ENCODE data around the gene RAP1GAP. TPM values are rescaled to one million over a fixed set of nuclear protein-coding genes. Genes with fewer than 3 reads are reported as not detected.

The RAP1GAP gene
- total RNA-seq, 4 donors from 2014 or later: 0.46 to 0.75 TPM; not detected in 2

DNA sequence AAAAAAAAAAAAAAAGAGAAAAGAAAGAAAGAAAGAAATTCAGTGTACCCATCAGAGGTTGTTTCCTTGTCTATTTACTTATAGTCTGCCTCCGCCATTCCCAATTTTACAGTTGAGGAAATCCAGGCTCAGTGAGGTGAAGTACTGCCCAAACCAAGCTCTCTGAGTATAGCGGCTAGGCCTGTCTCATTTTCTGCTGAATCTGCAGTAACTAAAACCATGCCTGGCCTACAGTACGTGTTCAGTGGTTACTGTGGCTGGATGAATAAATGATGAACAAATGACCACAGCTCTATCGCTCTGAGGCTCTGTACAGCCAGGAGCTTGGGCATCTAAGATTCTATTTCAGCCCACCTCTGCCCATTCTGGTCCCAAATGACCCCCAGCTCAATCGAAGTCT is 24.3 kb downstream of the RAP1GAP start:
- H3K36me3 ChIP-seq: no peaks in the 10 kb centered on the region
- no peaks in the 10 kb centered on the region for H3K4me1 ChIP-seq
- in situ Hi-C loops (cut with MboI; ENCODE audit: low sequenced_read_pairs in 4 of 4) (no loop called here), intact Hi-C loops (cut with DNase I; ENCODE audit: low total_unique reads) (no loop called here)
- H3K27me3 ChIP-seq: peaks cover 6 to 13% (median 11%) of the 10 kb centered on the region in 3 donors
- no peak overlapping the region for H3K4me3 ChIP-seq
- TF ChIP-seq, protein P1, sequence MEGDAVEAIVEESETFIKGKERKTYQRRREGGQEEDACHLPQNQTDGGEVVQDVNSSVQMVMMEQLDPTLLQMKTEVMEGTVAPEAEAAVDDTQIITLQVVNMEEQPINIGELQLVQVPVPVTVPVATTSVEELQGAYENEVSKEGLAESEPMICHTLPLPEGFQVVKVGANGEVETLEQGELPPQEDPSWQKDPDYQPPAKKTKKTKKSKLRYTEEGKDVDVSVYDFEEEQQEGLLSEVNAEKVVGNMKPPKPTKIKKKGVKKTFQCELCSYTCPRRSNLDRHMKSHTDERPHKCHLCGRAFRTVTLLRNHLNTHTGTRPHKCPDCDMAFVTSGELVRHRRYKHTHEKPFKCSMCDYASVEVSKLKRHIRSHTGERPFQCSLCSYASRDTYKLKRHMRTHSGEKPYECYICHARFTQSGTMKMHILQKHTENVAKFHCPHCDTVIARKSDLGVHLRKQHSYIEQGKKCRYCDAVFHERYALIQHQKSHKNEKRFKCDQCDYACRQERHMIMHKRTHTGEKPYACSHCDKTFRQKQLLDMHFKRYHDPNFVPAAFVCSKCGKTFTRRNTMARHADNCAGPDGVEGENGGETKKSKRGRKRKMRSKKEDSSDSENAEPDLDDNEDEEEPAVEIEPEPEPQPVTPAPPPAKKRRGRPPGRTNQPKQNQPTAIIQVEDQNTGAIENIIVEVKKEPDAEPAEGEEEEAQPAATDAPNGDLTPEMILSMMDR (IDR thresholded peaks at IDR 0.05 in 4 of 5, conservative IDR thresholded peaks at IDR 0.05 in 1 of 5): no peak
- no peak for TF ChIP-seq POLR2A (IDR thresholded peaks at IDR 0.05)
- H3K27ac ChIP-seq: no peak overlapping the region
- H3K9me3 ChIP-seq: no peaks in the 10 kb centered on the region
- ATAC-seq (no peak), DNase-seq (no peak)

DNA sequence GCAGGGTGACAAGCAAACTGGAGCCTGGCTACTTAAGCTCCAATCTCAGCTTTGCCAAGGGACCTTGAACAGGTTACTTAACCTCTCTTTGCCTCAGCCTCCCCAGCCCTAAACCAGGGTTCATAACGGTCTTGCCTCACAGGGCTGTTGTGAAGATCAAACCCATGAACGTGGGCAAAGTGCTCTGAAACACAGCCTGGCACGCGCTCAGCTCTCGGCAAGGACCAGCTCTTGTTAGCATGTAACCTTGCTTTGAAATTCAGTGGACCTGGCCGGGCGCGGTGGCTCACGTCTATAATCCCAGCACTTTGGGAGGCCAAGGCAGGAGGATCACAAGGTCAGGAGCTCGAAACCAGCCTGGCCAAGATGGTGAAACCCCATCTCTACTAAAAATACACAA is 24.8 kb downstream of the RAP1GAP start:
- H3K9me3 ChIP-seq: no peaks in the 10 kb centered on the region
- peaks cover 6 to 12% (median 11%) of the 10 kb centered on the region in 3 donors for H3K27me3 ChIP-seq
- H3K36me3 ChIP-seq: no peaks in the 10 kb centered on the region
- H3K4me3 ChIP-seq: no peak overlapping the region
- H3K4me1 ChIP-seq: no peaks in the 10 kb centered on the region
- intact Hi-C loops (cut with DNase I; ENCODE audit: low total_unique reads): no loop called here
- in situ Hi-C loops (cut with MboI; ENCODE audit: low sequenced_read_pairs in 4 of 4): no loop called here
- TF ChIP-seq, protein P1 (IDR thresholded peaks at IDR 0.05 in 4 of 5, conservative IDR thresholded peaks at IDR 0.05 in 1 of 5): no peak
- TF ChIP-seq POLR2A (IDR thresholded peaks at IDR 0.05): no peak
- DNase-seq (no peak), ATAC-seq (no peak)
- no peak overlapping the region for H3K27ac ChIP-seq

DNA sequence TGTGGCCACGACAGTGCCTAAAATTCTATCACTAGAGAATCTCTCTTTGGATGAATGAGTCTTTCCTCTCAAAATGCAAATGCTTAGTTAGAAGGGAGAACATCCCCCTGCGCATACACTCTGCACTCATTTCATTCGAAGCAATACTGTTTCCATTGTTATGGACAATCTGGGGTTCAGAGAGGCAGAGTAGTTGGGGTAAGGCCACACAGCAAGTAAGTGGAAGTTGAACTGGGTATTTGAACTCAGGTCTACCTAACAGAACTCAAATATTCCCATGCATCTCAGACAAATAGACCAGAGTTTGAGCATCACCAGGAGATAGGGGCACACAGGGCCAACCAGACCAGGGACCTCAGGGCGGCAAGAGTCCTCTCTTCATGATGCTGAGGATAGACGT is 25.5 kb downstream of the RAP1GAP start:
- ATAC-seq (no peak), DNase-seq (no peak)
- Histone ChIP-seq H3K27me3 (peaks cover 1 to 11% (median 5%) of the 10 kb centered on the region in 3 donors), H3K9me3 (no peaks in the 10 kb centered on the region), H3K27ac (no peak overlapping the region), H3K36me3 (no peaks in the 10 kb centered on the region), H3K4me1 (peaks cover 0 to 4% of the 10 kb centered on the region in 2 donors), H3K4me3 (no peak overlapping the region)
- in situ Hi-C loops (cut with MboI; ENCODE audit: low sequenced_read_pairs in 4 of 4) (no loop called here), intact Hi-C loops (cut with DNase I; ENCODE audit: low total_unique reads) (no loop called here)
- no peak for TF ChIP-seq POLR2A (IDR thresholded peaks at IDR 0.05)
- TF ChIP-seq, protein P1 (IDR thresholded peaks at IDR 0.05 in 4 of 5, conservative IDR thresholded peaks at IDR 0.05 in 1 of 5): no peak

DNA sequence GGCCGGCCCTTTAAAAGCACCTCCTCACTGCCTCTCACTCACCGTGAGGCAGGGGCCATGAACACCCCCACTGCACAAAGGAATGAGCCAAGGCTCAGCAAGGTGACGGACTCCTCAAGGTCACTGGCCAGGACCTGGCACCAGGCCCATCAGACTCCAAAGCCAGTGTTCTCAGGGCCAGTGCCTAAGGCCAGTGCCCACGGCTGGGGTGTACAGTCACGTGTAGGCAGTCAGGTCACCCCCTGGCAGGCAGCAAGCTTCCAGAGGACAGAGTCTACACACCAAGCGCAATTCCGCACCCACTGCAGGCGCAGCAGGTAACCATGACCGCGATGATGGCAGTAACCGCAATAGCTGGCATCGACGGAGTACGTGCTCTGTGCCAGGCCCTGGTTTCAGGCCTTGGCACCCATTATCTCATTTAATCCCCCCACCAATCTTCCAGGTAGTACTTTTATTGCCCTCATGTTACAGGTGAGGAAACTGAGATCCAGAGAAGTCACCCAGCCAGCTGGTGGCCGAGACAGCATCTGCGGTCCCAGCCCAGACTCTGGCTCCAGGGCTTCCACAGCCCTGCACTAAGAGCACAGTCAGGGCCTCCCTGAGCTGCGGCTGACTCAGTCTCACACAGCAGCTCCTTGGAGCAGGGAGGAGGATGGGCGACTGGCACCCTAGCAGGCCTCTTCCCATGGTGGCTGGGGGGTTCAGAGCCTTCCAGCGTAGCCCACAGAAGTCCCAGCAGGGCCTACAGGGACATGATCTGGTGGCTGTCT is 27.0 kb downstream of the RAP1GAP start:
- ATAC-seq: no peak
- H3K27me3 ChIP-seq: peaks cover 0 to 3% (median 0%) of the 10 kb centered on the region in 3 donors

More for the DNA sequence above, 27.0 kb downstream of the RAP1GAP start:
- in situ Hi-C loops (cut with MboI; ENCODE audit: low sequenced_read_pairs in 4 of 4) (no loop called here), intact Hi-C loops (cut with DNase I; ENCODE audit: low total_unique reads) (no loop called here)
- no peaks in the 10 kb centered on the region for H3K9me3 ChIP-seq
- no peak for DNase-seq
- TF ChIP-seq, protein P1 (IDR thresholded peaks at IDR 0.05 in 4 of 5, conservative IDR thresholded peaks at IDR 0.05 in 1 of 5): no peak
- no peak for TF ChIP-seq POLR2A (IDR thresholded peaks at IDR 0.05)
- H3K4me1 ChIP-seq: peaks cover 0 to 4% of the 10 kb centered on the region in 2 donors
- no peak overlapping the region for H3K4me3 ChIP-seq
- no peak overlapping the region for H3K27ac ChIP-seq
- H3K36me3 ChIP-seq: no peaks in the 10 kb centered on the region

All from gastrocnemius medialis (tissue), 4 donors.